H9 (cell line): ENCODE results near the gene TTN. TPM values are rescaled to one million over a fixed set of nuclear protein-coding genes. Genes with fewer than 3 reads are reported as not detected.

ENCODE experiments used
- DNase-seq: peaks from one replicate; pipeline ENCODE4 v3.0.0-alpha.2; 2017
- H2AFZ ChIP-seq: one replicate; pipeline ENCODE4 v1.6.1; 2013; ENCODE audit warnings: mild to moderate bottlenecking, low read length, control low read depth, moderate library complexity
- H2AK5ac ChIP-seq: 2 replicates; pipeline ENCODE4 v1.6.1; 2013; ENCODE audit warnings: low read length, control low read depth, mixed read lengths; ENCODE audit not compliant: insufficient read length
- H2BK120ac ChIP-seq: one replicate; pipeline ENCODE4 v1.6.1; 2013; ENCODE audit warnings: low read depth, mild to moderate bottlenecking, low read length, control low read depth, inconsistent platforms; ENCODE audit not compliant: poor library complexity, severe bottlenecking
- H2BK12ac ChIP-seq: 2 replicates; pipeline ENCODE4 v1.6.1; 2013; ENCODE audit warnings: low read length, control low read depth, mixed read lengths, low read depth; ENCODE audit not compliant: insufficient read length
- H2BK15ac ChIP-seq: 2 replicates; pipeline ENCODE4 v1.6.1; 2013; ENCODE audit warnings: low read depth, low read length, control low read depth
- H2BK20ac ChIP-seq: one replicate; pipeline ENCODE4 v1.6.1; 2013; ENCODE audit warnings: low read depth, mild to moderate bottlenecking, low read length, control low read depth, inconsistent platforms; ENCODE audit not compliant: poor library complexity, severe bottlenecking
- H2BK5ac ChIP-seq: 2 replicates; pipeline ENCODE4 v1.6.1; 2013; ENCODE audit warnings: low read length, control low read depth, mixed read lengths; ENCODE audit not compliant: insufficient read length
- H3K14ac ChIP-seq: 2 replicates; pipeline ENCODE4 v1.6.1; 2013; ENCODE audit warnings: low read length, control low read depth; ENCODE audit not compliant: insufficient read depth
- H3K18ac ChIP-seq: 2 replicates; pipeline ENCODE4 v1.6.1; 2013; ENCODE audit warnings: low read depth, mild to moderate bottlenecking, mixed read lengths, low read length, control low read depth; ENCODE audit not compliant: insufficient read length
- H3K23ac ChIP-seq: 2 replicates; pipeline ENCODE4 v1.6.1; 2013; ENCODE audit warnings: low read length, control low read depth, mixed read lengths, low read depth; ENCODE audit not compliant: insufficient read length
- H3K23me2 ChIP-seq: 2 replicates; pipeline ENCODE4 v1.6.1; 2013; ENCODE audit warnings: low read depth, mild to moderate bottlenecking, mixed read lengths, low read length, control low read depth; ENCODE audit not compliant: insufficient read length, poor library complexity, severe bottlenecking
- H3K27ac ChIP-seq: 2 replicates; pipeline ENCODE4 v1.5.1; 2013; ENCODE audit warnings: low read length, control low read depth, mixed read lengths, low read depth; ENCODE audit not compliant: insufficient read length
- H3K27me3 ChIP-seq: 2 replicates; pipeline ENCODE4 v1.6.1; 2013; ENCODE audit warnings: low read length, control low read depth, inconsistent platforms; ENCODE audit not compliant: insufficient read depth
- H3K4ac ChIP-seq: 2 replicates; pipeline ENCODE4 v1.6.1; 2013; ENCODE audit warnings: low read depth, mild to moderate bottlenecking, control low read depth, inconsistent platforms, low read length, moderate library complexity
- H3K4me1 ChIP-seq: 2 replicates; pipeline ENCODE4 v1.6.1; 2013; ENCODE audit warnings: low read length, control low read depth, inconsistent platforms; ENCODE audit not compliant: insufficient read depth
- H3K4me2 ChIP-seq: 2 replicates; pipeline ENCODE4 v1.6.1; 2013; ENCODE audit warnings: low read length, control low read depth, mixed read lengths; ENCODE audit not compliant: insufficient read length, insufficient read depth
- H3K56ac ChIP-seq: 2 replicates; pipeline ENCODE4 v1.6.1; 2013; ENCODE audit warnings: low read depth, mild to moderate bottlenecking, mixed read lengths, low read length, control low read depth; ENCODE audit not compliant: insufficient read length
- H3K79me1 ChIP-seq: 2 replicates; pipeline ENCODE4 v1.6.1; 2013; ENCODE audit warnings: low read depth, mild to moderate bottlenecking, moderate library complexity, low read length, control low read depth, inconsistent platforms; ENCODE audit not compliant: insufficient read depth, poor library complexity, severe bottlenecking
- H3K79me2 ChIP-seq: 2 replicates; pipeline ENCODE4 v1.6.1; 2013; ENCODE audit warnings: low read length, control low read depth, inconsistent platforms; ENCODE audit not compliant: insufficient read depth
- H3K9ac ChIP-seq: 2 replicates; pipeline ENCODE4 v1.6.1; 2013; ENCODE audit warnings: low read length, control low read depth, mixed read lengths; ENCODE audit not compliant: insufficient read length; ENCODE audit errors: extremely low read depth
- H3K9me3 ChIP-seq: one replicate; pipeline ENCODE4 v1.6.1; 2013; ENCODE audit warnings: low read depth, low read length, inconsistent platforms; ENCODE audit not compliant: control insufficient read depth
- H3T11ph ChIP-seq: one replicate; pipeline ENCODE4 v1.6.1; 2013; ENCODE audit warnings: mild to moderate bottlenecking, low read length, control low read depth, inconsistent platforms
- H4K20me1 ChIP-seq: one replicate; pipeline ENCODE4 v1.6.1; 2013; ENCODE audit not compliant: control insufficient read depth, insufficient read length, insufficient read depth
- H4K5ac ChIP-seq: 2 replicates; pipeline ENCODE4 v1.6.1; 2013; ENCODE audit warnings: low read depth, mild to moderate bottlenecking, mixed read lengths, low read length, control low read depth; ENCODE audit not compliant: insufficient read length
- H4K8ac ChIP-seq: replicated peaks from 2 replicates; pipeline ENCODE4 v1.6.1; 2013; ENCODE audit warnings: low read length, control low read depth, mixed read lengths, low read depth; ENCODE audit not compliant: insufficient read length
- H4K91ac ChIP-seq: 2 replicates; pipeline ENCODE4 v1.6.1; 2013; ENCODE audit warnings: low read depth, mild to moderate bottlenecking, moderate library complexity, mixed read lengths, low read length, control low read depth; ENCODE audit not compliant: insufficient read length
- H3K27ac Mint-ChIP-seq, 3 experiments: 2 replicates in 2 of 3; 3 replicates in 1 of 3; pipeline ENCODE4 v1.8.0; 2020 to 2021; ENCODE audit warnings: mixed read lengths in 3 of 3, mild to moderate bottlenecking in 1 of 3, moderate library complexity in 1 of 3
- H3K27me3 Mint-ChIP-seq: 2 replicates; pipeline ENCODE4 v1.8.0; 2021; ENCODE audit warnings: low read depth, mild to moderate bottlenecking, moderate library complexity, mixed read lengths
- H3K36me3 Mint-ChIP-seq, 3 experiments: 2 replicates in 2 of 3; 3 replicates in 1 of 3; pipeline ENCODE4 v1.8.0; 2020 to 2021; ENCODE audit warnings: low read depth in 3 of 3, mixed read lengths in 3 of 3; ENCODE audit not compliant: insufficient read depth in 1 of 3
- H3K4me1 Mint-ChIP-seq, 2 experiments: 2 replicates each; pipeline ENCODE4 v1.8.0; 2020; ENCODE audit warnings: mixed read lengths in 2 of 2
- H3K4me3 Mint-ChIP-seq, 2 experiments: 2 replicates in 1 of 2; 3 replicates in 1 of 2; pipeline ENCODE4 v1.8.0; 2020 to 2021; ENCODE audit warnings: mild to moderate bottlenecking in 2 of 2, mixed read lengths in 2 of 2, moderate library complexity in 1 of 2
- H3K9me3 Mint-ChIP-seq, 2 experiments: 2 replicates in 1 of 2; 3 replicates in 1 of 2; pipeline ENCODE4 v1.8.0; 2020; ENCODE audit warnings: mild to moderate bottlenecking in 2 of 2, mixed read lengths in 2 of 2, moderate library complexity in 1 of 2
- CTCF ChIP-seq: fragments of 200-600 bp; sonication (generic); conservative IDR thresholded peaks from 3 replicates; pipeline ENCODE4 v1.8.0; 2021; ENCODE audit warnings: antibody characterized with exemption, mild to moderate bottlenecking
- WGBS: extraction: QIAGEN DNeasy Blood & Tissue Kit; methylation state at CpG from one replicate; pipeline ENCODE4 v1.1.7; 2013; ENCODE audit warnings: missing lambda C conversion rate, low lambda C conversion rate, mixed read lengths; ENCODE audit not compliant: insufficient read length; ENCODE audit errors: extremely low coverage; 5-methylcytosine and 5-hydroxymethylcytosine counted together
- total RNA-seq: library from RNA; stranded (reverse); gene quantifications from 2 replicates; pipeline ENCODE4 v1.2.1, GENCODE V29; 2021

TTN gene
- total RNA-seq, 1 experiment from 2014 or later = 0.70 TPM

- H3K4me1 Mint-ChIP-seq = peaks cover 11 to 12% of the 10 kb centered on the region in 2 experiments
- no peaks in the 10 kb centered on the region for H3K36me3 Mint-ChIP-seq
- Histone ChIP-seq H3K23me2 (no peaks in the 10 kb centered on the region), H4K91ac (no peak overlapping the region), H3K4me1 (no peaks in the 10 kb centered on the region), H3T11ph (no peak overlapping the region), H2BK5ac (no peak overlapping the region), H3K23ac (no peak overlapping the region), H3K14ac (no peak overlapping the region), H4K5ac (no peak overlapping the region), H2BK120ac (no peak overlapping the region), H4K20me1 (no peaks in the 10 kb centered on the region), H2BK20ac (no peak overlapping the region), H2AFZ (no peak overlapping the region), H3K9me3 (no peaks in the 10 kb centered on the region), H3K18ac (no peak overlapping the region), H3K79me1 (no peaks in the 10 kb centered on the region), H2BK15ac (no peak overlapping the region), H3K27me3 (no peaks in the 10 kb centered on the region), H3K4ac (no peak overlapping the region), H3K79me2 (no peaks in the 10 kb centered on the region), H2BK12ac (no peak overlapping the region), H4K8ac (no peak overlapping the region), H2AK5ac (no peak overlapping the region), H3K56ac (no peak overlapping the region), H3K27ac (no peak overlapping the region), H3K4me2 (no peak overlapping the region), H3K9ac (no peak overlapping the region)
- DNase-seq = no peak
- WGBS = no CpG with 5 or more reads among the region's 1 CpG
- H3K27me3 Mint-ChIP-seq = no peaks in the 10 kb centered on the region
- no peaks in the 10 kb centered on the region for H3K9me3 Mint-ChIP-seq
- H3K27ac Mint-ChIP-seq = no peak overlapping the region; a peak in 1 of 7 replicates
- no peak overlapping the region for H3K4me3 Mint-ChIP-seq
- TF ChIP-seq CTCF = no peak
Measured at GRCh38 chr2:178641498-178641897, 165.7 kb downstream of the TTN start.
